IMR-90 (cell line): ENCODE data around the gene ZBP1. TPM values are rescaled to one million over a fixed set of nuclear protein-coding genes. Genes with fewer than 3 reads are reported as not detected.

Experiments
- ATAC-seq: fragments of 200-7000 bp; cut with Tn5 transposase; 2 replicates; pipeline ENCODE4 v1.9.1; 2020; ENCODE audit warnings: low read depth, mild to moderate bottlenecking, moderate library complexity
- BruUV-seq: library from RNA; stranded (reverse); fragments of 400-500 nt; replicated peaks from 2 replicates; lab custom pipeline; 2021; lab: Mats Ljungman, UMichigan
- CTCF ChIA-PET: fragments of 300-600 bp; formaldehyde crosslinking; extraction: SDS; loops from one replicate; lab custom pipeline; 2021; ENCODE audit warnings: antibody characterized with exemption; lab: Yijun Ruan, JAX
- POLR2A ChIA-PET: fragments of 300-600 bp; sonication (Branson Sonifier 250); formaldehyde crosslinking; loops from one replicate; lab custom pipeline; 2022; ENCODE audit warnings: antibody characterized with exemption; ENCODE audit not compliant: unreplicated experiment; lab: Charles Lee
- DNase-seq: peaks from one replicate; pipeline ENCODE4 v3.0.0; 2013
- H2AFZ ChIP-seq: replicated peaks from 2 replicates; pipeline ENCODE3; 2013; ENCODE audit warnings: low read length, mild to moderate bottlenecking; ENCODE audit not compliant: poor library complexity
- H2AK5ac ChIP-seq: 2 replicates; pipeline ENCODE4 v1.6.1; 2013; ENCODE audit warnings: low read depth, low read length, inconsistent platforms
- H2AK9ac ChIP-seq: replicated peaks from 2 replicates; pipeline ENCODE3; 2013; ENCODE audit warnings: mild to moderate bottlenecking, low read depth, low read length, moderate library complexity; ENCODE audit not compliant: poor library complexity
- H2BK120ac ChIP-seq: 2 replicates; pipeline ENCODE4 v1.6.1; 2013; ENCODE audit warnings: low read depth, low read length, inconsistent platforms
- H2BK15ac ChIP-seq: 3 replicates; pipeline ENCODE4 v1.6.1; 2013; ENCODE audit warnings: low read depth, low read length, inconsistent platforms
- H2BK20ac ChIP-seq: 2 replicates; pipeline ENCODE4 v1.6.1; 2013; ENCODE audit warnings: low read depth, mild to moderate bottlenecking, inconsistent platforms, low read length, moderate library complexity
- H2BK5ac ChIP-seq: 2 replicates; pipeline ENCODE4 v1.6.1; 2013; ENCODE audit warnings: mild to moderate bottlenecking, low read depth, low read length, inconsistent platforms; ENCODE audit not compliant: poor library complexity, severe bottlenecking
- H3K14ac ChIP-seq: replicated peaks from 2 replicates; pipeline ENCODE4 v1.6.1; 2013; ENCODE audit warnings: low read depth, low read length, inconsistent platforms
- H3K18ac ChIP-seq: 2 replicates; pipeline ENCODE4 v1.6.1; 2013; ENCODE audit warnings: low read depth, low read length, control low read depth
- H3K23ac ChIP-seq: 2 replicates; pipeline ENCODE4 v1.6.1; 2013; ENCODE audit warnings: low read depth, low read length, inconsistent platforms
- H3K27ac ChIP-seq: 2 replicates; pipeline ENCODE4 v1.5.1; 2013; ENCODE audit warnings: mild to moderate bottlenecking, control low read depth, low read length; ENCODE audit not compliant: insufficient read depth
- H3K27me3 ChIP-seq: 2 replicates; pipeline ENCODE4 v1.6.1; 2013; ENCODE audit warnings: low read length; ENCODE audit not compliant: control insufficient read depth, insufficient read depth
- H3K36me3 ChIP-seq: 2 replicates; pipeline ENCODE4 v1.6.1; 2013; ENCODE audit warnings: low read length, mixed read lengths; ENCODE audit not compliant: control insufficient read depth, insufficient read depth
- H3K4ac ChIP-seq: 2 replicates; pipeline ENCODE4 v1.6.1; 2013; ENCODE audit warnings: low read depth, low read length, inconsistent platforms
- H3K4me1 ChIP-seq: 2 replicates; pipeline ENCODE4 v1.6.1; 2013; ENCODE audit warnings: low read length, mixed read lengths; ENCODE audit not compliant: control insufficient read depth, insufficient read depth
- H3K4me2 ChIP-seq: 2 replicates; pipeline ENCODE4 v1.6.1; 2013; ENCODE audit warnings: low read depth, mild to moderate bottlenecking, control low read depth, low read length, moderate library complexity
- H3K4me3 ChIP-seq: 2 replicates; pipeline ENCODE4 v1.5.1; 2013; ENCODE audit warnings: low read depth, mild to moderate bottlenecking, control low read depth, low read length, moderate library complexity; ENCODE audit not compliant: insufficient read depth
- H3K56ac ChIP-seq: 2 replicates; pipeline ENCODE4 v1.6.1; 2013; ENCODE audit warnings: low read length, inconsistent platforms; ENCODE audit not compliant: insufficient read depth; ENCODE audit errors: extremely low read depth
- H3K79me1 ChIP-seq, 2 experiments: 2 replicates each; pipeline ENCODE4 v1.6.1; 2013; ENCODE audit warnings: low read length in 2 of 2, inconsistent platforms in 1 of 2, low read depth in 1 of 2
- H3K9ac ChIP-seq: 2 replicates; pipeline ENCODE4 v1.6.1; 2013; ENCODE audit warnings: low read depth, low read length, control low read depth
- H3K9me1 ChIP-seq: 2 replicates; pipeline ENCODE4 v1.6.1; 2013; ENCODE audit warnings: low read length, inconsistent platforms; ENCODE audit not compliant: insufficient read depth
- H3K9me3 ChIP-seq: 2 replicates; pipeline ENCODE4 v1.6.1; 2013; ENCODE audit warnings: low read length; ENCODE audit not compliant: control insufficient read depth, insufficient read depth
- H4K20me1 ChIP-seq: 2 replicates; pipeline ENCODE4 v1.6.1; 2013; ENCODE audit warnings: low read length, inconsistent platforms; ENCODE audit not compliant: insufficient read depth
- H4K5ac ChIP-seq: 2 replicates; pipeline ENCODE4 v1.6.1; 2013; ENCODE audit warnings: mild to moderate bottlenecking, low read depth, low read length, control low read depth
- H4K8ac ChIP-seq, 2 experiments: 2 replicates each; pipeline ENCODE4 v1.6.1; 2013; ENCODE audit warnings: low read depth in 2 of 2, low read length in 2 of 2, control low read depth in 1 of 2, inconsistent platforms in 1 of 2
- H4K91ac ChIP-seq: 2 replicates; pipeline ENCODE4 v1.6.1; 2013; ENCODE audit warnings: low read depth, low read length, inconsistent platforms; ENCODE audit not compliant: insufficient read depth
- BHLHE40 ChIP-seq: fragments of 150-350 bp; IDR thresholded peaks from 2 replicates; pipeline ENCODE4 v1.6.1; 2016; ENCODE audit warnings: mild to moderate bottlenecking, low read depth, low read length
- CEBPB ChIP-seq: IDR thresholded peaks from 2 replicates; pipeline ENCODE4 v1.6.1; 2012; ENCODE audit warnings: low read depth, low read length, improper control_type of control experiment
- CHD1 ChIP-seq: IDR thresholded peaks from 2 replicates; pipeline ENCODE4 v1.6.1; 2012; ENCODE audit warnings: low read depth, low read length, improper control_type of control experiment
- MAZ ChIP-seq: IDR thresholded peaks from 2 replicates; pipeline ENCODE4 v1.6.1; 2012; ENCODE audit warnings: low read depth, mild to moderate bottlenecking, low read length, improper control_type of control experiment, moderate library complexity, borderline replicate concordance
- RAD21 ChIP-seq: IDR thresholded peaks from 2 replicates; pipeline ENCODE4 v1.6.1; 2012; ENCODE audit warnings: low read length, improper control_type of control experiment
- RCOR1 ChIP-seq: IDR thresholded peaks from 2 replicates; pipeline ENCODE4 v1.6.1; 2012; ENCODE audit warnings: mild to moderate bottlenecking, low read length, improper control_type of control experiment; ENCODE audit not compliant: insufficient replicate concordance
- SMC3 ChIP-seq: fragments of 150-350 bp; IDR thresholded peaks from 2 replicates; pipeline ENCODE4 v1.6.1; 2016; ENCODE audit warnings: low read depth, mild to moderate bottlenecking, antibody characterized with exemption, low read length, moderate library complexity
- WGBS, 2 experiments: methylation state at CpG; one replicate each; pipeline versions ENCODE4 v1.1.5 to v1.1.7; 2013; ENCODE audit warnings: missing lambda C conversion rate in 2 of 2; ENCODE audit not compliant: insufficient read length in 1 of 2; ENCODE audit errors: extremely low coverage in 2 of 2; 5-methylcytosine and 5-hydroxymethylcytosine counted together
- dilution Hi-C: fragments of 300-500 bp; cut with HindIII; formaldehyde crosslinking; loops from one replicate; pipeline ENCODE4 v1.14.3; 2018; ENCODE audit warnings: low sequenced_read_pairs; ENCODE audit not compliant: unreplicated experiment
- in situ Hi-C: fragments of 300-500 bp; cut with MboI; formaldehyde crosslinking; loops from 3 replicates; pipeline ENCODE4 v1.14.3; 2019; ENCODE audit warnings: low sequenced_read_pairs, inconsistent platforms, mixed read lengths
- intact Hi-C: fragments of 100-400 bp; cut with micrococcal nuclease; formaldehyde crosslinking; loops from 2 replicates; pipeline ENCODE4 v1.10.0; 2022
- polyA plus RNA-seq, 3 experiments: library from polyadenylated mRNA; depleted of rRNA; stranded (reverse); fragments of >200 nt; gene quantifications; 2 replicates each; pipeline ENCODE4 v1.2.3, GENCODE V29; 2012; ENCODE audit warnings: low replicate concordance in 1 of 3
- total RNA-seq: library from RNA; depleted of rRNA; stranded (reverse); fragments of >200 nt; gene quantifications from 2 replicates; pipeline ENCODE4 v1.2.3, GENCODE V29; 2012
- TF ChIP-seq, protein P1 (sequence below): fragments of 150-350 bp; IDR thresholded peaks from 2 replicates; pipeline ENCODE4 v1.6.1; 2017; ENCODE audit warnings: mild to moderate bottlenecking, antibody characterized with exemption, low read length, low read depth

The ZBP1 gene
- total and polyA plus RNA-seq, 2 of the 4 experiments (the other 2 are of a cell fraction), result not detected

DNA sequence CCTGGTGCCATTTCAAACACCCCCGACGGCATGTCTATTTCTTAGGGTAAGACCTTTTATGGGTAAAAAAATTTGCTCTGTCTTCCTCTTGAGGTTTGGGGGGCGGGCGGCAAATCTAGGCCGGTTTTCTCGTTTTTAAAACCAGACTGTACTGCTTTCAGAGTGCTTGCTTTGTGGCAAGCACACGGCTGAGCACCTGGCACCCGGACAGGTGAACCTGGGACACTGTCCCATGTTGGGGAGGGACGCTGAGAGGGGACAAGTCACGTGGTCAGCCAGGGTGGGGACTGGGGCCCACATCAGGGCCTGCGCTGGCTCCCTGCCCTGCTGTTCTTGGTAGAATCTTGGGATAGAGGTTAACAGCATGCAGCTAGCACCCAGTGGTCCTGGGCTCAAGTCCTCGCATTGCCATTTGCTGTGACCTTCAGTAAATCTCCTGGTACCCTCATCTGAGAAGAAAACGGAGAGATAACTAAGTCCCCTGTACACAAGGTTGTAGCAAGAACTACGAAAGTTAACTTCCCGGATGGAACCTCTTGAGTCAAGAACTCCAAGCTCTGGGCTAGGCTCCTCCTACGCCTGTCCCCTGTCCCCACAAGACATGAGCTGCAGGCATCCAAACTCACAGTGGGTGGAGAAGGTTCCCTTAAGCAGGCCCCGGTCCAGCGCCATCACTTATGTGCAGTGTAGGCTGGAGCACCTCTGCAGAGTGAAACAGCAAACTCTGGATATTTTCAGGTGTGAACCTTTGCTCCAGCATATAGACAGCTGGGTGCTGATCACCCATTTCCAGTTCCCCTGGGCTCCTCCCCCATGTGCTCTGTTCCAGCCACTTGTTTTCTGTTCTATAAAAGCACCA, 47.9 kb upstream of the ZBP1 start:
- no peak overlapping the region for H3K23ac ChIP-seq
- no peak overlapping the region for H3K4me2 ChIP-seq
- no peak overlapping the region for H3K56ac ChIP-seq
- no peaks in the 10 kb centered on the region for H3K36me3 ChIP-seq
- no peak overlapping the region for H2AK9ac ChIP-seq
- no peaks in the 10 kb centered on the region for H3K27me3 ChIP-seq
- TF ChIP-seq CEBPB (no peak), CHD1 (no peak), SMC3 (no peak), RCOR1 (no peak), RAD21 (no peak), MAZ (no peak), BHLHE40 (no peak)
- TF ChIP-seq, protein P1, sequence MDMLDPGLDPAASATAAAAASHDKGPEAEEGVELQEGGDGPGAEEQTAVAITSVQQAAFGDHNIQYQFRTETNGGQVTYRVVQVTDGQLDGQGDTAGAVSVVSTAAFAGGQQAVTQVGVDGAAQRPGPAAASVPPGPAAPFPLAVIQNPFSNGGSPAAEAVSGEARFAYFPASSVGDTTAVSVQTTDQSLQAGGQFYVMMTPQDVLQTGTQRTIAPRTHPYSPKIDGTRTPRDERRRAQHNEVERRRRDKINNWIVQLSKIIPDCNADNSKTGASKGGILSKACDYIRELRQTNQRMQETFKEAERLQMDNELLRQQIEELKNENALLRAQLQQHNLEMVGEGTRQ, result no peak
- H2BK15ac ChIP-seq, result no peak overlapping the region
- no peak overlapping the region for H3K14ac ChIP-seq
- intact Hi-C loops, result no loop called here
- no peak overlapping the region for H3K27ac ChIP-seq
- peaks cover 8 to 27% of the 10 kb centered on the region in 2 experiments; a peak in 3 of 4 replicates for H3K79me1 ChIP-seq
- H3K9ac ChIP-seq, result no peak overlapping the region
- H4K5ac ChIP-seq, result no peak overlapping the region
- no peak overlapping the region for H3K4me3 ChIP-seq
- ChIA-PET POLR2A (no interaction called here), CTCF (interaction anchor here (0.6 kb wide), 1 partner anchor 1427 kb away, joined by 3 read pairs; no protein-coding TSS in a partner anchor)
- no peak overlapping the region for H3K18ac ChIP-seq
- H4K91ac ChIP-seq, result no peak overlapping the region
- no peak overlapping the region for H2AK5ac ChIP-seq
- no peak overlapping the region for H2BK120ac ChIP-seq
- H2BK5ac ChIP-seq, result no peak overlapping the region
- H3K4me1 ChIP-seq, result peaks cover 1% of the 10 kb centered on the region; the same call in 1 of the 2 replicates
- no TSS peak for BruUV-seq
- no peak for DNase-seq
- peaks cover 58% of the 10 kb centered on the region for H4K20me1 ChIP-seq
- dilution Hi-C loops, result no loop called here
- H2AFZ ChIP-seq, result no peak overlapping the region
- H3K9me1 ChIP-seq, result no peaks in the 10 kb centered on the region; the same call in 1 of the 2 replicates
- WGBS, 2 experiments, result 93% methylated on average over 5 of the region's 18 CpGs; no CpG with 5 or more reads in 1 of the 2 experiments
- no peaks in the 10 kb centered on the region for H3K9me3 ChIP-seq
- no peak overlapping the region for H2BK20ac ChIP-seq
- in situ Hi-C loops, result no loop called here
- ATAC-seq, result no peak
- H4K8ac ChIP-seq, result no peak overlapping the region
- no peak overlapping the region for H3K4ac ChIP-seq
